K562 (cell line): ENCODE results near the gene FBXW11. TPM values are rescaled to one million over a fixed set of nuclear protein-coding genes. Genes with fewer than 3 reads are reported as not detected.

ENCODE experiments used
- FOSL1 ChIP-seq: fragments of 200-800 bp; sonication (Bioruptor generic); conservative IDR thresholded peaks from 2 replicates; pipeline ENCODE4 v1.6.1; 2016; ENCODE audit warnings: missing genetic modification characterization, missing compliant biosample characterization
- FOXK1 ChIP-seq: sonication (generic); formaldehyde crosslinking; IDR thresholded peaks from 2 replicates; pipeline ENCODE4 v1.8.0; 2022; ENCODE audit warnings: missing genetic modification reagents, mild to moderate bottlenecking, borderline replicate concordance
- FOXK2 ChIP-seq, 2 experiments: fragments of 450-650 bp; IDR thresholded peaks in 1 of 2; conservative IDR thresholded peaks in 1 of 2; 2 replicates each; pipeline ENCODE4 v1.6.1; 2016; ENCODE audit warnings: low read depth in 2 of 2, mild to moderate bottlenecking in 1 of 2
- FUS ChIP-seq: fragments of 200-400 bp; formaldehyde crosslinking; optimal IDR thresholded peaks from 2 replicates; pipeline ENCODE3; 2017; ENCODE audit warnings: low read depth, low read length
- IFI16 ChIP-seq: fragments of 250-450 bp; sonication (Bioruptor Pico); IDR thresholded peaks from 2 replicates; pipeline ENCODE4 v2.1.2; 2022; ENCODE audit warnings: mild to moderate bottlenecking, inconsistent platforms
- MCM3 ChIP-seq: fragments of 450-650 bp; IDR thresholded peaks from 2 replicates; pipeline ENCODE4 v1.6.1; 2016
- POLR2AphosphoS2 ChIP-seq: IDR thresholded peaks from 2 replicates; pipeline ENCODE4 v1.6.1; 2012; ENCODE audit warnings: low read length, improper control_type of control experiment
- RAD51 ChIP-seq: fragments of 450-650 bp; IDR thresholded peaks from 2 replicates; pipeline ENCODE4 v1.7.1; 2016; ENCODE audit warnings: low read depth, mild to moderate bottlenecking, borderline replicate concordance
- TAL1 ChIP-seq: fragments of 450-650 bp; IDR thresholded peaks from 2 replicates; pipeline ENCODE4 v1.6.1; 2016; ENCODE audit warnings: mild to moderate bottlenecking
- TFAP4 ChIP-seq: sonication (generic); formaldehyde crosslinking; IDR thresholded peaks from 2 replicates; pipeline ENCODE4 v1.8.0; 2022; ENCODE audit warnings: missing genetic modification reagents, mild to moderate bottlenecking, moderate library complexity, borderline replicate concordance
- TFE3 ChIP-seq: fragments of 450-650 bp; formaldehyde crosslinking; IDR thresholded peaks from 2 replicates; pipeline ENCODE4 v1.4.0; 2020; ENCODE audit warnings: mild to moderate bottlenecking, mixed read lengths
- ZNF12 ChIP-seq: sonication (generic); formaldehyde crosslinking; IDR thresholded peaks from 2 replicates; pipeline ENCODE4 v1.4.0; 2020; ENCODE audit warnings: mild to moderate bottlenecking, missing genetic modification reagents
- ZNF512 ChIP-seq: IDR thresholded peaks from 2 replicates; pipeline ENCODE4 v1.6.1; 2016; ENCODE audit warnings: missing genetic modification characterization, missing compliant biosample characterization
- ZNF589 ChIP-seq: fragments of 200-800 bp; sonication (Bioruptor generic); IDR thresholded peaks from 2 replicates; pipeline ENCODE4 v1.6.1; 2016; ENCODE audit warnings: low read depth, missing genetic modification characterization, missing compliant biosample characterization
- ZNF668 ChIP-seq: fragments of 250-450 bp; sonication (Bioruptor Pico); IDR thresholded peaks from 2 replicates; pipeline ENCODE4 v1.8.0; 2022; ENCODE audit warnings: mild to moderate bottlenecking, inconsistent platforms
- ZNF699 ChIP-seq: fragments of 250-450 bp; sonication (Bioruptor Pico); IDR thresholded peaks from 2 replicates; pipeline ENCODE4 v1.8.0; 2021; ENCODE audit warnings: mild to moderate bottlenecking, moderate library complexity; ENCODE audit not compliant: insufficient replicate concordance
- ZNF75A ChIP-seq: fragments of 450-650 bp; formaldehyde crosslinking; IDR thresholded peaks from 2 replicates; pipeline ENCODE4 v1.4.0; 2020; ENCODE audit warnings: mild to moderate bottlenecking
- polyA plus RNA-seq, 8 experiments: library from polyadenylated mRNA; depleted of rRNA in 4 of 8; stranded (reverse) in 5 of 8; unstranded in 3 of 8; fragments of >200 nt; fragmentation: Nextera tagmentation in 2 of 8; fragmentation: Illumina TruSeq in 1 of 8; extraction: Ambion mirVana in 2 of 8; extraction: Trizol in 1 of 8; gene quantifications; 2 replicates each; pipeline versions ENCODE4 v1.2.1 to v1.2.3, GENCODE V29; 2011 to 2014; ENCODE audit warnings: inconsistent platforms in 1 of 8, missing spikeins in 1 of 8
- total RNA-seq, 7 experiments: library from RNA; depleted of rRNA in 6 of 7; stranded (reverse); fragments of >200 nt in 6 of 7; fragmentation: Illumina TruSeq in 2 of 7; extraction: Trizol in 2 of 7; gene quantifications; 2 replicates each; pipeline versions ENCODE4 v1.2.1 to v1.2.3, GENCODE V29; 2011 to 2021; ENCODE audit warnings: low replicate concordance in 1 of 7
- TF ChIP-seq, protein P1 (sequence below): fragments of 200-800 bp; sonication (Bioruptor generic); IDR thresholded peaks from 2 replicates; pipeline ENCODE4 v1.6.1; 2017; ENCODE audit warnings: missing genetic modification characterization, missing compliant biosample characterization
- TF ChIP-seq, protein P2 (sequence below), 2 experiments: IDR thresholded peaks in 1 of 2; conservative IDR thresholded peaks in 1 of 2; 2 replicates each; pipeline ENCODE4 v1.6.1; 2016; ENCODE audit warnings: low read depth in 2 of 2, mild to moderate bottlenecking in 1 of 2, missing compliant biosample characterization in 1 of 2, missing genetic modification characterization in 1 of 2, moderate library complexity in 1 of 2

The FBXW11 gene
- total and polyA plus RNA-seq, 9 of the 15 experiments (the other 6 are each of a cell fraction or from before 2014, with no cell fraction given): 3.0 to 28.6 (median 23.6) TPM

- TF ChIP-seq TFE3 (CRISPR knock-in tag) (no peak), TAL1 (no peak), IFI16 (CRISPR knock-in tag) (no peak), ZNF699 (CRISPR knock-in tag) (no peak), TFAP4 (CRISPR knock-in tag) (peak; percentile 77), FOXK2 (conservative IDR thresholded peaks at IDR 0.05 in 1 of 2, IDR thresholded peaks at IDR 0.05 in 1 of 2; ENCODE audit: low read depth in 2 of 2) (no peak), POLR2AphosphoS2 (no peak), RAD51 (no peak), ZNF668 (CRISPR knock-in tag) (no peak), FUS (no peak), FOSL1 (tag) (no peak), MCM3 (no peak), FOXK1 (CRISPR knock-in tag) (no peak), ZNF75A (0 out of 2 replicates have a peak, but pooled peaks have one; percentile 64), ZNF512 (tag) (no peak), ZNF12 (CRISPR knock-in tag) (peak; percentile 50; the same call in 1 of the 2 replicates), ZNF589 (CRISPR knock-in tag) (no peak)
- TF ChIP-seq, protein P1, sequence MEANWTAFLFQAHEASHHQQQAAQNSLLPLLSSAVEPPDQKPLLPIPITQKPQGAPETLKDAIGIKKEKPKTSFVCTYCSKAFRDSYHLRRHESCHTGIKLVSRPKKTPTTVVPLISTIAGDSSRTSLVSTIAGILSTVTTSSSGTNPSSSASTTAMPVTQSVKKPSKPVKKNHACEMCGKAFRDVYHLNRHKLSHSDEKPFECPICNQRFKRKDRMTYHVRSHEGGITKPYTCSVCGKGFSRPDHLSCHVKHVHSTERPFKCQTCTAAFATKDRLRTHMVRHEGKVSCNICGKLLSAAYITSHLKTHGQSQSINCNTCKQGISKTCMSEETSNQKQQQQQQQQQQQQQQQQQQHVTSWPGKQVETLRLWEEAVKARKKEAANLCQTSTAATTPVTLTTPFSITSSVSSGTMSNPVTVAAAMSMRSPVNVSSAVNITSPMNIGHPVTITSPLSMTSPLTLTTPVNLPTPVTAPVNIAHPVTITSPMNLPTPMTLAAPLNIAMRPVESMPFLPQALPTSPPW (CRISPR knock-in tag): peak; percentile 74
- TF ChIP-seq, protein P2, sequence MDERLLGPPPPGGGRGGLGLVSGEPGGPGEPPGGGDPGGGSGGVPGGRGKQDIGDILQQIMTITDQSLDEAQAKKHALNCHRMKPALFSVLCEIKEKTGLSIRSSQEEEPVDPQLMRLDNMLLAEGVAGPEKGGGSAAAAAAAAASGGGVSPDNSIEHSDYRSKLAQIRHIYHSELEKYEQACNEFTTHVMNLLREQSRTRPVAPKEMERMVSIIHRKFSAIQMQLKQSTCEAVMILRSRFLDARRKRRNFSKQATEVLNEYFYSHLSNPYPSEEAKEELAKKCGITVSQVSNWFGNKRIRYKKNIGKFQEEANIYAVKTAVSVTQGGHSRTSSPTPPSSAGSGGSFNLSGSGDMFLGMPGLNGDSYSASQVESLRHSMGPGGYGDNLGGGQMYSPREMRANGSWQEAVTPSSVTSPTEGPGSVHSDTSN (CRISPR knock-in tag; IDR thresholded peaks at IDR 0.05; ENCODE audit: low read depth): no peak
- TF ChIP-seq, protein P2 (tag; conservative IDR thresholded peaks at IDR 0.05; ENCODE audit: low read depth): no peak
Measured at GRCh38 chr5:172006321-172007174, at the start of gene FBXW11 (continued).
